ENCODE results near the gene C14orf132. TPM values are rescaled to one million over a fixed set of nuclear protein-coding genes. Genes with fewer than 3 reads are reported as not detected.

The C14orf132 gene
- total and polyA plus RNA-seq, 10 of the 15 experiments (the other 5 are each of a cell fraction or from before 2014, with no cell fraction given): under 0.01 to 1.2 (median 0.03) TPM; not detected in 2

DNA sequence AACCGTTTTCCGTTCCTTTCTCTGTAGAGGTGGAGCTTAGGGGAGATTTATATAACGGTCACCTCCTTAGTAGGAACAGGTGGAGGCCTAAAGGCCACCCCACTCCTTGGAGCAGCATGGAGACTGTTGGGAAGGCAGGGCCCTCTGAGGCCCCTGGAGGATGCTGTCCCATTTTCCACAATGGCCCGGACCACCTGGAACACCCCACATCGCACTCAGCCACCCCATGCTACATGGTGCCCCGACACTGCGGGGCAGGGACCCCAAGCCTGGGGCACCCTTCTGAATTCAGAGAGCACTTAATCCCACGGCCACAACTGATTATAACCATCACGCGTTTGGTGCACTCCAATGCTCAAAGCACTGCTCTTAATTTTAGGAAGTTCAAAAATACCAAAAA is 41.4 kb downstream of the C14orf132 start:
- no peak overlapping the region for H3K27ac ChIP-seq (ENCODE audit: control insufficient read depth, insufficient read depth)
- no peak overlapping the region for H3K4me2 ChIP-seq (ENCODE audit: control insufficient read depth, insufficient read depth)
- no peak for ATAC-seq
- no peak overlapping the region for H3K4me3 ChIP-seq
- H2AFZ ChIP-seq (ENCODE audit: control insufficient read depth, low read depth, low read length): no peak overlapping the region
- no peaks in the 10 kb centered on the region for H4K20me1 ChIP-seq (ENCODE audit: control insufficient read depth, insufficient read depth)
- ChIA-PET POLR2A (no interaction called here), CTCF (interaction anchor here (0.6 kb wide), 1 partner anchor 19 kb away, joined by 3 read pairs; no protein-coding TSS in a partner anchor), SMC1A (ENCODE audit: uncharacterized antibody, unreplicated experiment) (no interaction called here), RAD21 (ENCODE audit: unreplicated experiment) (no interaction called here)
- H3K36me3 ChIP-seq (ENCODE audit: control insufficient read depth in 2 of 2, insufficient read depth in 2 of 2, low read length in 1 of 2): no peaks in the 10 kb centered on the region
- in situ Hi-C loops (cut with MboI): no loop called here
- no peak for DNase-seq (ENCODE audit: low read depth, low spot score)
- BruUV-seq (replicated peaks): no TSS peak
- peaks cover 0 to 6% of the 10 kb centered on the region in 2 experiments; a peak in 1 of 4 replicates for H3K27me3 ChIP-seq (replicated peaks in 1 of 2; ENCODE audit: control insufficient read depth in 2 of 2, insufficient read depth in 2 of 2, low read length in 1 of 2)
- WGBS (ENCODE audit: insufficient coverage, insufficient replicate concordance, low lambda C conversion rate, missing lambda C conversion rate): 81% methylated on average over 10 of the region's 10 CpGs
- intact Hi-C loops (cut with micrococcal nuclease; ENCODE audit: unreplicated experiment): no loop called here
- H3K9ac ChIP-seq (ENCODE audit: control insufficient read depth, insufficient read depth, low read length): no peak overlapping the region
- no peaks in the 10 kb centered on the region for H3K79me2 ChIP-seq (ENCODE audit: control insufficient read depth, insufficient read depth, low read length)
- H3K4me1 ChIP-seq (ENCODE audit: control insufficient read depth, insufficient read depth, low read length): peaks cover 7% of the 10 kb centered on the region
- no peak for TF ChIP-seq TARDBP (IDR thresholded peaks at IDR 0.05; ENCODE audit: borderline replicate concordance)
- TF ChIP-seq SREBF1 (IDR thresholded peaks at IDR 0.05; ENCODE audit: low read length): no peak
- no peak for TF ChIP-seq ZBTB4 (CRISPR knock-in tag; IDR thresholded peaks at IDR 0.05)
- TF ChIP-seq, protein P1, sequence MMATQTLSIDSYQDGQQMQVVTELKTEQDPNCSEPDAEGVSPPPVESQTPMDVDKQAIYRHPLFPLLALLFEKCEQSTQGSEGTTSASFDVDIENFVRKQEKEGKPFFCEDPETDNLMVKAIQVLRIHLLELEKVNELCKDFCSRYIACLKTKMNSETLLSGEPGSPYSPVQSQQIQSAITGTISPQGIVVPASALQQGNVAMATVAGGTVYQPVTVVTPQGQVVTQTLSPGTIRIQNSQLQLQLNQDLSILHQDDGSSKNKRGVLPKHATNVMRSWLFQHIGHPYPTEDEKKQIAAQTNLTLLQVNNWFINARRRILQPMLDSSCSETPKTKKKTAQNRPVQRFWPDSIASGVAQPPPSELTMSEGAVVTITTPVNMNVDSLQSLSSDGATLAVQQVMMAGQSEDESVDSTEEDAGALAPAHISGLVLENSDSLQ (IDR thresholded peaks at IDR 0.05): no peak
- TF ChIP-seq ZNF207 (IDR thresholded peaks at IDR 0.05; ENCODE audit: borderline replicate concordance): no peak
- TF ChIP-seq SUPT20H (IDR thresholded peaks at IDR 0.05; ENCODE audit: borderline replicate concordance, control insufficient read depth, low read depth, low read length): no peak
- TF ChIP-seq HCFC1 (IDR thresholded peaks at IDR 0.05; ENCODE audit: low read length): no peak
- TF ChIP-seq HDAC2 (IDR thresholded peaks at IDR 0.05): no peak
- TF ChIP-seq TBL1XR1 (IDR thresholded peaks at IDR 0.05; ENCODE audit: low read depth, low read length): no peak
- TF ChIP-seq SMARCA5 (IDR thresholded peaks at IDR 0.05): no peak
- TF ChIP-seq, protein P2, sequence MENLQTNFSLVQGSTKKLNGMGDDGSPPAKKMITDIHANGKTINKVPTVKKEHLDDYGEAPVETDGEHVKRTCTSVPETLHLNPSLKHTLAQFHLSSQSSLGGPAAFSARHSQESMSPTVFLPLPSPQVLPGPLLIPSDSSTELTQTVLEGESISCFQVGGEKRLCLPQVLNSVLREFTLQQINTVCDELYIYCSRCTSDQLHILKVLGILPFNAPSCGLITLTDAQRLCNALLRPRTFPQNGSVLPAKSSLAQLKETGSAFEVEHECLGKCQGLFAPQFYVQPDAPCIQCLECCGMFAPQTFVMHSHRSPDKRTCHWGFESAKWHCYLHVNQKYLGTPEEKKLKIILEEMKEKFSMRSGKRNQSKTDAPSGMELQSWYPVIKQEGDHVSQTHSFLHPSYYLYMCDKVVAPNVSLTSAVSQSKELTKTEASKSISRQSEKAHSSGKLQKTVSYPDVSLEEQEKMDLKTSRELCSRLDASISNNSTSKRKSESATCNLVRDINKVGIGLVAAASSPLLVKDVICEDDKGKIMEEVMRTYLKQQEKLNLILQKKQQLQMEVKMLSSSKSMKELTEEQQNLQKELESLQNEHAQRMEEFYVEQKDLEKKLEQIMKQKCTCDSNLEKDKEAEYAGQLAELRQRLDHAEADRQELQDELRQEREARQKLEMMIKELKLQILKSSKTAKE (IDR thresholded peaks at IDR 0.05; ENCODE audit: low read depth, poor library complexity, severe bottlenecking): no peak
- TF ChIP-seq BRCA1 (IDR thresholded peaks at IDR 0.05; ENCODE audit: low read depth, low read length): no peak
- TF ChIP-seq, protein P3, sequence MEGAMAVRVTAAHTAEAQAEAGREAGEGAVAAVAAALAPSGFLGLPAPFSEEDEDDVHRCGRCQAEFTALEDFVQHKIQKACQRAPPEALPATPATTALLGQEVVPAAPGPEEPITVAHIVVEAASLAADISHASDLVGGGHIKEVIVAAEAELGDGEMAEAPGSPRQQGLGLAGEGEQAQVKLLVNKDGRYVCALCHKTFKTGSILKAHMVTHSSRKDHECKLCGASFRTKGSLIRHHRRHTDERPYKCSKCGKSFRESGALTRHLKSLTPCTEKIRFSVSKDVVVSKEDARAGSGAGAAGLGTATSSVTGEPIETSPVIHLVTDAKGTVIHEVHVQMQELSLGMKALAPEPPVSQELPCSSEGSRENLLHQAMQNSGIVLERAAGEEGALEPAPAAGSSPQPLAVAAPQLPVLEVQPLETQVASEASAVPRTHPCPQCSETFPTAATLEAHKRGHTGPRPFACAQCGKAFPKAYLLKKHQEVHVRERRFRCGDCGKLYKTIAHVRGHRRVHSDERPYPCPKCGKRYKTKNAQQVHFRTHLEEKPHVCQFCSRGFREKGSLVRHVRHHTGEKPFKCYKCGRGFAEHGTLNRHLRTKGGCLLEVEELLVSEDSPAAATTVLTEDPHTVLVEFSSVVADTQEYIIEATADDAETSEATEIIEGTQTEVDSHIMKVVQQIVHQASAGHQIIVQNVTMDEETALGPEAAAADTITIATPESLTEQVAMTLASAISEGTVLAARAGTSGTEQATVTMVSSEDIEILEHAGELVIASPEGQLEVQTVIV (IDR thresholded peaks at IDR 0.05; ENCODE audit: borderline replicate concordance, partially characterized antibody): no peak
- TF ChIP-seq POLR2A (IDR thresholded peaks at IDR 0.05; ENCODE audit: low read depth, low read length): no peak
- TF ChIP-seq IKZF2 (IDR thresholded peaks at IDR 0.05): no peak
- TF ChIP-seq TCF3 (IDR thresholded peaks at IDR 0.05; ENCODE audit: borderline replicate concordance, insufficient read depth, low read depth, low read length): no peak
- no peak for FAIRE-seq
- H3K9me3 ChIP-seq (replicated peaks; ENCODE audit: control insufficient read depth, insufficient read depth, low read length): no peaks in the 10 kb centered on the region
